Ishikawa (cell line): ENCODE measurements around the gene SLC16A3.

Source experiments
- CEBPB ChIP-seq: IDR thresholded peaks from 2 replicates; pipeline ENCODE4 v1.6.1; 2012
- EP300 ChIP-seq: IDR thresholded peaks from 2 replicates; pipeline ENCODE4 v1.6.1; 2012; ENCODE audit warnings: borderline replicate concordance
- FOXM1 ChIP-seq: IDR thresholded peaks from 2 replicates; pipeline ENCODE4 v1.6.1; 2012; ENCODE audit warnings: low read depth, borderline replicate concordance
- ZBTB7A ChIP-seq: IDR thresholded peaks from 2 replicates; pipeline ENCODE4 v1.6.1; 2012; ENCODE audit warnings: low read depth

DNA sequence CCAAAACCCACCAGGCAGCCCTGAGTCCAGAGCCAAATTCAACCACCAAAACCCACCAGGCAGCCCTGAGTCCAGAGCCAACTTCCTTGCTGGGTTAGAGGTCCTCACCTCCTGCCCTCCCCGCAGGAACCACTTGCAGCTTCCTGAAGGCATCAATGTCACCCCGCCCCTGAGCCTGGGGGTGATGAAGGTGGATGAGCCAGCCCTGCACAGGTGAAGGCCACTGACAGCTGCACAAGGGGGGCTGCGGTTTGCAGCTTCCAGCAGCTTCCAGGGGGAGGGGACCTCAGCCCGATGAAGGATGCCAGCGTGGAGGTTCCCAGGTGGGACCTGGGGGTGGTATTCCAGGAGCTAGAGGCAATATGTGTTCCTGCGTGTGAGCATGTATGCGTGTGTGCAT is 52.2 kb downstream of the SLC16A3 start:
- no peak for TF ChIP-seq FOXM1
- no peak for TF ChIP-seq ZBTB7A
- TF ChIP-seq CEBPB = no peak
- no peak for TF ChIP-seq EP300
